ENCODE data around the gene SPPL2B. TPM values are rescaled to one million over a fixed set of nuclear protein-coding genes. Genes with fewer than 3 reads are reported as not detected.

SPPL2B gene
- total and polyA plus RNA-seq, 7 donors = 11.4 to 38.0 (median 22.1) TPM

DNA sequence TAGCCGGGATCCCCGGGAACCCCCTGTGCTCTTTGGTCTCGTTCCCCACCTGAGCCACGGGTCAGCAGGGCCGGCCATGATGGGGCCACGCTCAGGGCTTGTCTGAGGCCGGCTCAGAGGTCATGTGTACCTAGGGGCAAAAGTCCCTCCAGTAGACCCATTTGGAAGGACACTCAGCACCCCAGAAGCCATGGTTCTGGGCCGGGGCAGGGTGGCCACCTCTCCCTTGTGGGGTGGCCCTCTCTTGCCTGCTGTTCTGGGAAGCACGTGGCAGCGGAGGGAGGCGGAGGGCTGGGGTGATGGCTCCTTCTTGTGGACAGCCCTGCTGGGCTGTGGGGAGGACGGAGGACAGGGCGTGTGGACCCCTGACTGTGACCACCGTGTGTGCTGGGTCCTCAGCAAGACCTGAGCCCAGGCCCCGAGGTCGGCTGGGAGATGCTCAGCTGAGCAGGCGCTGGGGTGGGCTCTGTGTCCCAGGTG is 40.1 kb upstream of the SPPL2B start:
- intact Hi-C loops (cut with DNase I) = no loop called here
- TF ChIP-seq, protein P1, sequence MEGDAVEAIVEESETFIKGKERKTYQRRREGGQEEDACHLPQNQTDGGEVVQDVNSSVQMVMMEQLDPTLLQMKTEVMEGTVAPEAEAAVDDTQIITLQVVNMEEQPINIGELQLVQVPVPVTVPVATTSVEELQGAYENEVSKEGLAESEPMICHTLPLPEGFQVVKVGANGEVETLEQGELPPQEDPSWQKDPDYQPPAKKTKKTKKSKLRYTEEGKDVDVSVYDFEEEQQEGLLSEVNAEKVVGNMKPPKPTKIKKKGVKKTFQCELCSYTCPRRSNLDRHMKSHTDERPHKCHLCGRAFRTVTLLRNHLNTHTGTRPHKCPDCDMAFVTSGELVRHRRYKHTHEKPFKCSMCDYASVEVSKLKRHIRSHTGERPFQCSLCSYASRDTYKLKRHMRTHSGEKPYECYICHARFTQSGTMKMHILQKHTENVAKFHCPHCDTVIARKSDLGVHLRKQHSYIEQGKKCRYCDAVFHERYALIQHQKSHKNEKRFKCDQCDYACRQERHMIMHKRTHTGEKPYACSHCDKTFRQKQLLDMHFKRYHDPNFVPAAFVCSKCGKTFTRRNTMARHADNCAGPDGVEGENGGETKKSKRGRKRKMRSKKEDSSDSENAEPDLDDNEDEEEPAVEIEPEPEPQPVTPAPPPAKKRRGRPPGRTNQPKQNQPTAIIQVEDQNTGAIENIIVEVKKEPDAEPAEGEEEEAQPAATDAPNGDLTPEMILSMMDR (IDR thresholded peaks at IDR 0.05) = no peak
- no peak overlapping the region for H3K27ac ChIP-seq
- H3K36me3 ChIP-seq (ENCODE audit: insufficient read depth in 1 of 2, low read depth in 1 of 2) = no peaks in the 10 kb centered on the region
- WGBS, 3 donors = 81 to 84% (median 82%) methylated on average over 15 to 17 of the region's 17 CpGs
- peaks cover 0 to 48% (median 31%) of the 10 kb centered on the region in 3 donors for H3K27me3 ChIP-seq (ENCODE audit: insufficient read depth in 3 of 3, low read length in 2 of 3)
- DNase-seq (no peak), ATAC-seq (no peak)
- H3K4me3 ChIP-seq = no peak overlapping the region
- no peaks in the 10 kb centered on the region for H3K9me3 ChIP-seq
- peaks cover 17% of the 10 kb centered on the region for H3K4me1 ChIP-seq

DNA sequence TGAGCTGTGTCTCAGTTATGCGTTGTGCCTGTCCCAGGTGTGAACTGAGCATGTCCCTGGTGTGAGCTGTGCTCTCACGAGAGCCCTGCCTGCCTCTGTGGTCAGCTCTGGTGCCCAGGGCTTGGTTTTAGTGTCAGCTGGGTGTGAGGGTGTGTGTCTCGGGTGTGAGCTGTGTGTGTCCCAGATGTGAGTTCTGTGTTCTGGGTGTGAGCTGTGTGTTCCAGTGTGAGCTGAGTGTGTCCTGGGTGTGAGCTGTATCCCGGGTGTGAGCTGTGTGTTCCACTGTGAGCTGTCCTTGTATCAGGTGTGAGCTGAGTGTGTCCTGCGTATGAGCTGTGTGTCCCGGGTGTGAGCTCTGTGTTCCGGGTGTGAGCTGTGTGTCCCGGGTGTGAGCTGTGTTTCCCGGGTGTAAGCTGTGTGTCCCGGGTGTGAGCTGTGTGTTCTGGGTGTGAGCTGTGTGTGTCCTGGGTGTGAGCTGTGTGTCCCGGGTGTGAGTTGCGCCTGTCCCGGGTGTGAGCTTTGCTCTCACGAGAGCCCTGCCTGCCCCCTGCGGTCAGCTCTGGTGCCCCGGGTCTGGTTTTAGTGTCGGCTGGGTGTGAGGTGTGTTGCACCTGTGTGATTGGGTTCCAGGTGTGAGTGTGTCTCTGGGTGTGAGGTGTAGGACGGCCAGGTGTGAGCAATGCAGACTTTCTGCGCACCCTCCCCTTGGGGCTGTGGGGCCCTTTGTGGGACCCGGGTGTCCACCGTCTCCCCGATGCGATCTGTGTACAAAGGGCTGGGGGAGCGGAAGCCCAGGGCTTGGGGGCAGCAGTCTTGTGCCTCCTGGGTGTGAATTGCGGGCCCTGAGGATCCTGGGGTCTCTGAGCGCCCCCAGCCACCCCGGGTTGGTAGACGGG is 39.4 kb upstream of the SPPL2B start:
- no peaks in the 10 kb centered on the region for H3K36me3 ChIP-seq (ENCODE audit: insufficient read depth in 1 of 2, low read depth in 1 of 2)
- H3K4me1 ChIP-seq = peaks cover 20% of the 10 kb centered on the region
- no peak overlapping the region for H3K27ac ChIP-seq
- DNase-seq = no peak
- intact Hi-C loops (cut with DNase I) = no loop called here
- WGBS, 3 donors = 58 to 60% (median 60%) methylated on average over 28 of the region's 28 CpGs
- peaks cover 0 to 48% (median 31%) of the 10 kb centered on the region in 3 donors for H3K27me3 ChIP-seq (ENCODE audit: insufficient read depth in 3 of 3, low read length in 2 of 3)
- no peaks in the 10 kb centered on the region for H3K9me3 ChIP-seq
- H3K4me3 ChIP-seq = no peak overlapping the region
- ATAC-seq = no peak
- TF ChIP-seq, protein P1 (IDR thresholded peaks at IDR 0.05) = no peak

DNA sequence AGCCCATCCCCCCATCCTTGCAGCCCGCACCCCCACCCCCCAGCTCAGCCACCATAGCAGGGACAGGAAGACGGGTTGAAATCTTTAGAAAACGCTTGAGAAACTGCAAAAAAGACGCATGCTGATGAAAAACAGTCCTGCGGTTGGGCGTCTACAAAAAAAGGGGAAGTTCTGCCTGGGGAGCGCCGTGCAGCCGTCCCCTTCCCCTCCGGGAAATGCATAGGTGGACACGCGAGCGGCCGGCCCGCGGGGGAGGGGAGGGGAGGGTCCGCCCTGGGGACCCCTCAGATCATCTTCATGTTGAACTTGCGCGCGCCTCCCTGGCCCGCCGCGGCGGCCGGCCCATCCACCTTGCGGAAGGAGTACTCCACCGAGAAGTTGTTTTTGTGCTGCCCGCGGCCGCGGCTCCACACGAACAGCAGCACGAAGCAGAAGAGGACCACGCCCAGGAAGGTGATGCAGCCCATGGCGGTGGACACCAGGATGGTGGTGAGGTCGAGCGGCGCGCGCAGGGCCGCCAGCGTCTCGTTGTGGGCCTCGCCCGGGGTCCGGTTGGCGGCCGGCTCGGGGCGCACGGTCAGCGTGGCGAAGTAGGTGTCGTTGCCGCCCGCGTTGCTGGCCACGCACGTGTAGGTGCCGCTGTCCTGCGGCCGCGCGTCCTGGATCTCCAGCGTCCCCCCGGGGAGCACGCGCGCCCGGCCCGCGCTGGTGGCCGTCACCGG is 38.6 kb upstream of the SPPL2B start:
- 1 to 2% (median 1%) methylated on average over 57 to 74 of the region's 74 CpGs for WGBS, 3 donors
- H3K4me3 ChIP-seq = peak overlapping the region; percentile 60
- TF ChIP-seq, protein P1 (IDR thresholded peaks at IDR 0.05) = no peak
- peaks cover 22% of the 10 kb centered on the region for H3K4me1 ChIP-seq
- ATAC-seq (peak in 1 of 4 donors; percentile 27), DNase-seq (peak in 1 of 2 donors; percentile 47)
- intact Hi-C loops (cut with DNase I) = no loop called here
- H3K9me3 ChIP-seq = no peaks in the 10 kb centered on the region
- H3K27ac ChIP-seq = no peak overlapping the region
- H3K36me3 ChIP-seq (ENCODE audit: insufficient read depth in 1 of 2, low read depth in 1 of 2) = no peaks in the 10 kb centered on the region
- H3K27me3 ChIP-seq (ENCODE audit: insufficient read depth in 3 of 3, low read length in 2 of 3) = peaks cover 0 to 48% (median 31%) of the 10 kb centered on the region in 3 donors

DNA sequence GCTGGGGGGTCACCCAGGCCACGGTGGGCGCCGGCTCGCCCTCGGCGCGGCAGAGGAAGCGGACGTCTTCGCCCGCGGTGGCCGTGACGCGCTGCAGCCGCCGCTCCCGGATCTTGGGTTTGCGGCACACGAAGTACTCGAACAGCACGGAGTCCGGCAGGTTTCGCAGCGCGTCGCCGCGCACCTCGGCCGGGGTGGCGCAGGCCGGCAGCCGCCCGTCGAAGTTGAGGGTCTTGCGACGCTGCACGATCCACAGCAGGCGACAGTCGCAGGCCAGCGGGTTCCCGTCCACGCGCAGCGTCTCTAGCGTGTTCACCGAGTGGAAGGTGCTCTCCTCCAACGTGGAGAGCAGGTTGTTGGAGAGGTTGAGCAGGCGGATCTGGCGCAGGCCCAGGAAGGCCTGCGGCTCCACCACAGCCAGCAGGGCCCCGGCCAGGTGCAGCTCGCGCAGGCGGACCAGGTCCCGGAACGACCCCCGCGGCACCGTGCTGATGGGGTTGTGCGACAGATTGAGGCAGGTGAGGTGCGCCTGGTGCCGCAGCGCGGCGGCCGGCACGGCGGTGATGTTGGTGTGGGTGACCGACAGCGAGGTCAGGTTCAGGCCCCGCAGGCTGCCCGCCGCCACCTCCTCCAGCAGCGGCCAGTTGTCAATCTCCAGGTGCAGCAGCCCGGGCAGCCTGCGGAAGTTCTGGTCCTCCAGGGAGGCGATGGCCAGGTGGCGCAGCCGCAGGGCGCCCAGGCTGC is 37.9 kb upstream of the SPPL2B start:
- Histone ChIP-seq H3K4me1 (peaks cover 22% of the 10 kb centered on the region), H3K36me3 (ENCODE audit: insufficient read depth in 1 of 2, low read depth in 1 of 2) (no peaks in the 10 kb centered on the region), H3K4me3 (peak overlapping the region; percentile 60), H3K9me3 (no peaks in the 10 kb centered on the region), H3K27ac (no peak overlapping the region), H3K27me3 (ENCODE audit: insufficient read depth in 3 of 3, low read length in 2 of 3) (peaks cover 0 to 48% (median 31%) of the 10 kb centered on the region in 3 donors)
- DNase-seq (no peak), ATAC-seq (no peak)
- intact Hi-C loops (cut with DNase I) = no loop called here
- 2 to 3% (median 2%) methylated on average over 61 to 82 of the region's 82 CpGs for WGBS, 3 donors
- TF ChIP-seq, protein P1 (IDR thresholded peaks at IDR 0.05) = no peak
